Lung (tissue), 12 donors: ENCODE data around the gene NGF. TPM values are rescaled to one million over a fixed set of nuclear protein-coding genes. Genes with fewer than 3 reads are reported as not detected.

Experiments
- ATAC-seq: fragments of 200-7000 bp; cut with Tn5 transposase; one replicate; pipeline ENCODE4 v1.9.1; 2020; ENCODE audit warnings: moderate number of reproducible peaks; ENCODE audit not compliant: insufficient read depth, low FRiP score
- DNase-seq, 3 donors: peaks; one replicate each; pipeline ENCODE4 v3.0.0-alpha.2; 2013 to 2017
- H3K27ac ChIP-seq, 2 donors: one replicate each; pipeline ENCODE4 v1.5.1; 2013; ENCODE audit warnings: mild to moderate bottlenecking in 2 of 2, moderate library complexity in 2 of 2, control low read depth in 1 of 2, inconsistent platforms in 1 of 2, low read depth in 1 of 2, low read length in 1 of 2
- H3K27me3 ChIP-seq, 3 donors: one replicate each; pipeline ENCODE4 v1.5.1; 2013; ENCODE audit warnings: low read length in 2 of 3; ENCODE audit not compliant: control insufficient read depth in 3 of 3, insufficient read depth in 3 of 3
- H3K36me3 ChIP-seq, 4 donors: one replicate each; pipeline ENCODE4 v1.5.1; 2013; ENCODE audit warnings: low read length in 4 of 4, mild to moderate bottlenecking in 1 of 4, moderate library complexity in 1 of 4; ENCODE audit not compliant: control insufficient read depth in 4 of 4, insufficient read depth in 4 of 4
- H3K4me1 ChIP-seq, 5 donors: one replicate each; pipeline ENCODE4 v1.5.1; 2013; ENCODE audit warnings: low read length in 5 of 5, mild to moderate bottlenecking in 2 of 5, moderate library complexity in 1 of 5; ENCODE audit not compliant: control insufficient read depth in 5 of 5, insufficient read depth in 5 of 5
- H3K4me3 ChIP-seq: one replicate; pipeline ENCODE4 v1.5.1; 2013; ENCODE audit warnings: mild to moderate bottlenecking, control low read depth, moderate library complexity
- H3K9ac ChIP-seq, 2 donors: one replicate each; pipeline ENCODE4 v1.5.1; 2013; ENCODE audit warnings: low read length in 2 of 2, control low read depth in 1 of 2; ENCODE audit not compliant: insufficient read depth in 1 of 2
- H3K9me3 ChIP-seq, 4 donors: one replicate each; pipeline ENCODE4 v1.5.1; 2013; ENCODE audit warnings: low read length in 3 of 4, mild to moderate bottlenecking in 1 of 4, moderate library complexity in 1 of 4; ENCODE audit not compliant: control insufficient read depth in 4 of 4, insufficient read depth in 3 of 4
- WGBS, 2 donors: extraction: QIAGEN DNeasy Blood & Tissue Kit; methylation state at CpG; one replicate each; pipeline ENCODE4 v1.1.7; 2013; 5-methylcytosine and 5-hydroxymethylcytosine counted together
- polyA plus RNA-seq, 2 donors: library from polyadenylated mRNA; stranded (reverse); fragments of 200-250 nt; gene quantifications; one replicate each; pipeline ENCODE4 v1.2.1, GENCODE V29; 2013
- total RNA-seq, 2 donors: library from RNA; depleted of rRNA in 1 of 2; stranded (reverse); fragments of >200 nt in 1 of 2; gene quantifications; one replicate each; pipeline ENCODE4 v1.2.1, GENCODE V29; 2014 to 2021
- TF ChIP-seq, protein P1 (sequence below): IDR thresholded peaks from 2 replicates; pipeline ENCODE4 v1.5.1; 2012; ENCODE audit warnings: mild to moderate bottlenecking; ENCODE audit errors: control extremely low read depth, extremely low read depth
- donor health status: control.
- donor health status: control.
- donor health status: Bipolar disorder and iron deficiency.
- donor health status: healthy.
- donor health status: DM: yes; HTN: yes; CAD: no.

NGF gene
- total and polyA plus RNA-seq, 4 donors, result 0.40 to 1.7 (median 0.50) TPM

GRCh38 chr1:115374598-115374997 is 36.5 kb upstream of the NGF start:
- no peaks in the 10 kb centered on the region for H3K4me1 ChIP-seq
- H3K4me3 ChIP-seq, result no peak overlapping the region
- H3K9ac ChIP-seq, result no peak overlapping the region
- no peak for DNase-seq
- H3K27me3 ChIP-seq, result no peaks in the 10 kb centered on the region
- WGBS, 2 donors, result 92% methylated on average over 3 of the region's 3 CpGs
- no peaks in the 10 kb centered on the region for H3K9me3 ChIP-seq
- no peak for ATAC-seq
- H3K27ac ChIP-seq, result no peak overlapping the region
- H3K36me3 ChIP-seq, result no peaks in the 10 kb centered on the region
- TF ChIP-seq, protein P1, sequence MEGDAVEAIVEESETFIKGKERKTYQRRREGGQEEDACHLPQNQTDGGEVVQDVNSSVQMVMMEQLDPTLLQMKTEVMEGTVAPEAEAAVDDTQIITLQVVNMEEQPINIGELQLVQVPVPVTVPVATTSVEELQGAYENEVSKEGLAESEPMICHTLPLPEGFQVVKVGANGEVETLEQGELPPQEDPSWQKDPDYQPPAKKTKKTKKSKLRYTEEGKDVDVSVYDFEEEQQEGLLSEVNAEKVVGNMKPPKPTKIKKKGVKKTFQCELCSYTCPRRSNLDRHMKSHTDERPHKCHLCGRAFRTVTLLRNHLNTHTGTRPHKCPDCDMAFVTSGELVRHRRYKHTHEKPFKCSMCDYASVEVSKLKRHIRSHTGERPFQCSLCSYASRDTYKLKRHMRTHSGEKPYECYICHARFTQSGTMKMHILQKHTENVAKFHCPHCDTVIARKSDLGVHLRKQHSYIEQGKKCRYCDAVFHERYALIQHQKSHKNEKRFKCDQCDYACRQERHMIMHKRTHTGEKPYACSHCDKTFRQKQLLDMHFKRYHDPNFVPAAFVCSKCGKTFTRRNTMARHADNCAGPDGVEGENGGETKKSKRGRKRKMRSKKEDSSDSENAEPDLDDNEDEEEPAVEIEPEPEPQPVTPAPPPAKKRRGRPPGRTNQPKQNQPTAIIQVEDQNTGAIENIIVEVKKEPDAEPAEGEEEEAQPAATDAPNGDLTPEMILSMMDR, result no peak

DNA sequence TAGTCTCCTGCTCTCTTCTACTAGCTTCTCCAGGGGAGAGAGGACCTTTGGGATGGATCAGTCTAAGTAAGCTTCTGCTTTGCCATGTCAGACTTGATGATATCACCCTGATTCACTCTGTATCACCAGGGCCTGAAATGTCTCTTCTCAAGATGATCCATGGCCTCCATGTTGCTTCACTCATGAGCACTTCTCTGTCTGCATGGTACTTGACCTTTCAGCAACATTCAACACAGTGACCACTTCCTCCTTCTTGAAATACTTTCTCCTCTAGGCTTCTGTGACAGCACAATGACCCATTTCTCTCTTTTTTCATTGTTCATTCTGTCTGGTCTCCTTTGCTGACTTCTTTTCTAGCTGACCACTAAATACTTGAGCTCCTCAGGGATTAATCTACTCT is 35.3 kb upstream of the NGF start:
- Histone ChIP-seq H3K9me3 (no peaks in the 10 kb centered on the region), H3K27me3 (no peaks in the 10 kb centered on the region), H3K27ac (no peak overlapping the region), H3K4me1 (no peaks in the 10 kb centered on the region), H3K4me3 (no peak overlapping the region), H3K9ac (no peak overlapping the region), H3K36me3 (no peaks in the 10 kb centered on the region)
- ATAC-seq (peak; percentile 47), DNase-seq (no peak)
- TF ChIP-seq, protein P1, result no peak

GRCh38 chr1:115365738-115366137 is 27.7 kb upstream of the NGF start:
- ATAC-seq, result no peak
- no peak overlapping the region for H3K27ac ChIP-seq
- DNase-seq, result peak in 1 of 3 donors; percentile 18

DNA sequence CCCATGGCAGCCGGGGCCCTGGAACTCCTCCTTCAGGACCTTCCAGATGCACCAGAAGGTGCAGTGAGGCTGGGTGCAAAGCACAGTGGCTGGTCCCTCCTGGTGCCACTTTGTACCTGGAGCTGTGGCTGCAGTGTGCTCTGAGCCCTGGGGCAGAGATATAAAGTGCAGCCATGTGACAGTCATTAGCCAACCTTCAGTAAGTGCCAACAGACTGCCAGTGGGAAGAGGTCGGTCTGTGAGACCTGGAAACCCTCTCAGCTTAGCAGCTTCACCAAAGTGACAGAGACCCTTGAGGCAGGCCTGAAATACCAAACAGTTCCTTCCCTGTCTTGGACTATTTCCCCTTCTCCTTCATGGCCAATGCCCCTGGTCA is 26.7 kb upstream of the NGF start:
- Histone ChIP-seq H3K27ac (peak overlapping the region; percentile 30 to 45), H3K9ac (no peak overlapping the region), H3K27me3 (no peaks in the 10 kb centered on the region), H3K9me3 (peaks cover 0 to 8% (median 0%) of the 10 kb centered on the region in 4 donors), H3K36me3 (no peaks in the 10 kb centered on the region), H3K4me3 (no peak overlapping the region), H3K4me1 (peaks cover 0 to 13% (median 4%) of the 10 kb centered on the region in 5 donors)
- TF ChIP-seq, protein P1, result no peak
- DNase-seq (no peak), ATAC-seq (no peak)
- WGBS, 2 donors, result 60 to 77% methylated on average over 2 of the region's 2 CpGs

More at GRCh38 chr1:115365738-115366137, 27.7 kb upstream of the NGF start:
- Histone ChIP-seq H3K27me3 (no peaks in the 10 kb centered on the region), H3K9me3 (peaks cover 0 to 2% (median 0%) of the 10 kb centered on the region in 4 donors), H3K9ac (no peak overlapping the region), H3K36me3 (no peaks in the 10 kb centered on the region), H3K4me3 (no peak overlapping the region), H3K4me1 (peaks cover 0 to 13% (median 4%) of the 10 kb centered on the region in 5 donors)
- TF ChIP-seq, protein P1, result no peak
- 83 to 93% methylated on average over 5 of the region's 5 CpGs for WGBS, 2 donors
